Lower lobe of right lung (tissue), 2 donors: ENCODE results near the gene PAMR1. TPM values are rescaled to one million over a fixed set of nuclear protein-coding genes. Genes with fewer than 3 reads are reported as not detected.

Experiments used
- ATAC-seq, 2 donors: fragments of 200-7000 bp; cut with Tn5 transposase; one replicate each; pipeline ENCODE4 v1.9.1; 2020 to 2022; ENCODE audit warnings: mild to moderate bottlenecking in 2 of 2, moderate library complexity in 2 of 2
- DNase-seq: peaks from one replicate; pipeline ENCODE4 v3.0.0-alpha.2; 2020
- H3K27ac ChIP-seq: fragments of 200-600 bp; one replicate; pipeline ENCODE4 v1.8.0; 2022
- H3K27me3 ChIP-seq: fragments of 200-600 bp; one replicate; pipeline ENCODE4 v1.8.0; 2022; ENCODE audit warnings: low read depth
- H3K36me3 ChIP-seq: fragments of 200-600 bp; one replicate; pipeline ENCODE4 v1.8.0; 2022; ENCODE audit warnings: mild to moderate bottlenecking
- H3K4me1 ChIP-seq: fragments of 200-600 bp; one replicate; pipeline ENCODE4 v1.8.0; 2022
- H3K4me3 ChIP-seq: fragments of 200-600 bp; one replicate; pipeline ENCODE4 v1.8.0; 2022; ENCODE audit warnings: mild to moderate bottlenecking
- H3K9me3 ChIP-seq: fragments of 200-600 bp; one replicate; pipeline ENCODE4 v1.8.0; 2022
- intact Hi-C: fragments of 100-400 bp; cut with DNase I; formaldehyde crosslinking; loops from one replicate; pipeline ENCODE4 v1.11.0; 2022
- long read RNA-seq: library from polyadenylated mRNA; unstranded; transcript quantifications from one replicate; pipeline ENCODE4 v2.0.0, GENCODE V29; 2021
- total RNA-seq: library from RNA; stranded (reverse); fragmentation: NEBNext Ultra II Directional; extraction: Animal tissue kit (Norgen Biotek cat#: 25700); gene quantifications from one replicate; pipeline ENCODE4 v1.2.1, GENCODE V29; 2021
- TF ChIP-seq, protein P1 (sequence below): fragments of 200-600 bp; IDR thresholded peaks from one replicate; pipeline ENCODE4 v1.8.0; 2022; ENCODE audit warnings: antibody characterized with exemption, mild to moderate bottlenecking
- donor health status: DM: no; HTN: yes; CAD: no; lungs with severe emphysema.

The PAMR1 gene, protein sequence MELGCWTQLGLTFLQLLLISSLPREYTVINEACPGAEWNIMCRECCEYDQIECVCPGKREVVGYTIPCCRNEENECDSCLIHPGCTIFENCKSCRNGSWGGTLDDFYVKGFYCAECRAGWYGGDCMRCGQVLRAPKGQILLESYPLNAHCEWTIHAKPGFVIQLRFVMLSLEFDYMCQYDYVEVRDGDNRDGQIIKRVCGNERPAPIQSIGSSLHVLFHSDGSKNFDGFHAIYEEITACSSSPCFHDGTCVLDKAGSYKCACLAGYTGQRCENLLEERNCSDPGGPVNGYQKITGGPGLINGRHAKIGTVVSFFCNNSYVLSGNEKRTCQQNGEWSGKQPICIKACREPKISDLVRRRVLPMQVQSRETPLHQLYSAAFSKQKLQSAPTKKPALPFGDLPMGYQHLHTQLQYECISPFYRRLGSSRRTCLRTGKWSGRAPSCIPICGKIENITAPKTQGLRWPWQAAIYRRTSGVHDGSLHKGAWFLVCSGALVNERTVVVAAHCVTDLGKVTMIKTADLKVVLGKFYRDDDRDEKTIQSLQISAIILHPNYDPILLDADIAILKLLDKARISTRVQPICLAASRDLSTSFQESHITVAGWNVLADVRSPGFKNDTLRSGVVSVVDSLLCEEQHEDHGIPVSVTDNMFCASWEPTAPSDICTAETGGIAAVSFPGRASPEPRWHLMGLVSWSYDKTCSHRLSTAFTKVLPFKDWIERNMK
- 5.6 TPM for total RNA-seq
- long read RNA-seq, partial matches to known transcripts: 2 of 5 reads
- long read RNA-seq, other reads (novel, unspliced or antisense): 0 of 5 reads

- DNase-seq: peak; percentile 45
- Histone ChIP-seq H3K9me3 (no peaks in the 10 kb centered on the region), H3K4me1 (no peaks in the 10 kb centered on the region), H3K36me3 (no peaks in the 10 kb centered on the region), H3K4me3 (peak within 1 kb of the TSS; percentile 38), H3K27ac (no peak within 1 kb of the TSS), H3K27me3 (peaks cover 11% of the 10 kb centered on the region)
- TF ChIP-seq, protein P1, sequence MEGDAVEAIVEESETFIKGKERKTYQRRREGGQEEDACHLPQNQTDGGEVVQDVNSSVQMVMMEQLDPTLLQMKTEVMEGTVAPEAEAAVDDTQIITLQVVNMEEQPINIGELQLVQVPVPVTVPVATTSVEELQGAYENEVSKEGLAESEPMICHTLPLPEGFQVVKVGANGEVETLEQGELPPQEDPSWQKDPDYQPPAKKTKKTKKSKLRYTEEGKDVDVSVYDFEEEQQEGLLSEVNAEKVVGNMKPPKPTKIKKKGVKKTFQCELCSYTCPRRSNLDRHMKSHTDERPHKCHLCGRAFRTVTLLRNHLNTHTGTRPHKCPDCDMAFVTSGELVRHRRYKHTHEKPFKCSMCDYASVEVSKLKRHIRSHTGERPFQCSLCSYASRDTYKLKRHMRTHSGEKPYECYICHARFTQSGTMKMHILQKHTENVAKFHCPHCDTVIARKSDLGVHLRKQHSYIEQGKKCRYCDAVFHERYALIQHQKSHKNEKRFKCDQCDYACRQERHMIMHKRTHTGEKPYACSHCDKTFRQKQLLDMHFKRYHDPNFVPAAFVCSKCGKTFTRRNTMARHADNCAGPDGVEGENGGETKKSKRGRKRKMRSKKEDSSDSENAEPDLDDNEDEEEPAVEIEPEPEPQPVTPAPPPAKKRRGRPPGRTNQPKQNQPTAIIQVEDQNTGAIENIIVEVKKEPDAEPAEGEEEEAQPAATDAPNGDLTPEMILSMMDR: no peak
- intact Hi-C loops: no loop called here
- peak; percentile 64 to 82 for ATAC-seq
Measured at GRCh38 chr11:35525501-35526175, at the start of gene PAMR1. Gene PAMR1 (minus strand): TSS chr11:35525616. CDS start chr11:35525585, 31 bp downstream.

DNA sequence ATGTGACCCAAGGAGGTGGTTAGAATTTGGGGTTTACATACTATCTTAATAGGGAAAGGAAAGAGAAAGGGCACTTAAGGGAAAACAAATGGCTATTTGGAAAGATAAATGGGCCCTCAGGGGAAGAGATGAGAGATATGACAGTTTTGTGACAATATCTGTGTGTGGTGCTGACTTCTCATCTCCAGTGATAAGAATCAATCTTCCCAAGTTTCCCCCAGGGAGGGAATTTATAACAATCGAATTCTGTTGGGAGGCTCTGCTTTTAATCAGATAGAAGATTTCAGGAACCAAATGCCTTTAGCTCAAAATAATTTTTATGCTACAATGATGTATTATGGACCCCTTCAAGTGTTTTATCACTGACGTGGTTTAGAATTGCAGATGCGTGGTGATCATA, 46.3 kb upstream of the PAMR1 start:
- DNase-seq (no peak), ATAC-seq (no peak)
- H3K4me3 ChIP-seq: no peak overlapping the region
- TF ChIP-seq, protein P1: no peak
- H3K9me3 ChIP-seq: no peaks in the 10 kb centered on the region
- H3K27ac ChIP-seq: no peak overlapping the region
- no peaks in the 10 kb centered on the region for H3K4me1 ChIP-seq
- intact Hi-C loops: no loop called here
- H3K27me3 ChIP-seq: no peaks in the 10 kb centered on the region
- H3K36me3 ChIP-seq: no peaks in the 10 kb centered on the region

- DNase-seq (peak; percentile 48), ATAC-seq (peak; percentile 61 to 77)
- TF ChIP-seq, protein P1: no peak
- Histone ChIP-seq H3K9me3 (no peaks in the 10 kb centered on the region), H3K27ac (peak overlapping the region; percentile 15), H3K27me3 (no peaks in the 10 kb centered on the region), H3K4me3 (no peak overlapping the region), H3K4me1 (no peaks in the 10 kb centered on the region), H3K36me3 (no peaks in the 10 kb centered on the region)
- intact Hi-C loops: no loop called here
Measured at GRCh38 chr11:35567737-35568465, 42.5 kb upstream of the PAMR1 start.

GRCh38 chr11:35566885-35567284, 41.5 kb upstream of the PAMR1 start:
- H3K4me3 ChIP-seq: no peak overlapping the region
- TF ChIP-seq, protein P1: no peak
- H3K9me3 ChIP-seq: no peaks in the 10 kb centered on the region
- H3K4me1 ChIP-seq: no peaks in the 10 kb centered on the region
- H3K27me3 ChIP-seq: no peaks in the 10 kb centered on the region
- intact Hi-C loops: no loop called here
- DNase-seq (no peak), ATAC-seq (peak; percentile 79 to 83)
- H3K27ac ChIP-seq: peak overlapping the region; percentile 54
- H3K36me3 ChIP-seq: no peaks in the 10 kb centered on the region

DNA sequence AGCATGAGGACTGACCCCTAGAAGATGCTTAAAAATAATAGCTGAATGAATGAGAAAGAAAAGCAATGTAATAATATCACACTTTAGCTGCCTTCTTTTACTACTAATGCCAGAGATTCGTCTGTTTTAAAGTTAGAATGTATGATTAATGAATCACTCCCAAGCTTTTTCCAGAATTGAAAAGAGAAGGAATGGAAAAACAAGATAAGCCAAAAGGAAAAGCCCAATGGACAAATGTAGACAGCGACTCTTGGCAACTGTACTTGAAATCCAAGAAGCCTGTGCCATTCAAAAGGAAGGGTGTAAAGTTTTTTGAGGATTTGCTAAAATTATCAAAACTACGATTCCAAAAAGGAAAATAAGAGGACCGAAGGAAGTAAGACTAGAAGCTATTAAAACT, 40.8 kb upstream of the PAMR1 start:
- H3K4me3 ChIP-seq: no peak overlapping the region
- H3K36me3 ChIP-seq: no peaks in the 10 kb centered on the region
- TF ChIP-seq, protein P1: no peak
- H3K4me1 ChIP-seq: no peaks in the 10 kb centered on the region
- no peak overlapping the region for H3K27ac ChIP-seq
- no peaks in the 10 kb centered on the region for H3K9me3 ChIP-seq
- H3K27me3 ChIP-seq: no peaks in the 10 kb centered on the region
- DNase-seq (no peak), ATAC-seq (no peak)
- intact Hi-C loops: no loop called here
